PC-3 (cell line): ENCODE results near the gene MIEN1. TPM values are rescaled to one million over a fixed set of nuclear protein-coding genes. Genes with fewer than 3 reads are reported as not detected.
"Not testable (repeated sequence)": the region's sequence is repeated elsewhere in the genome, so short reads cannot be mapped to it uniquely, and the experiment has no call there.

Experiments used
- ATAC-seq: fragments of 200-7000 bp; cut with Tn5 transposase; 2 replicates; pipeline ENCODE4 v1.9.1; 2020; ENCODE audit warnings: mild to moderate bottlenecking, moderate library complexity
- BruUV-seq: library from RNA; stranded (reverse); fragments of 400-500 nt; replicated peaks from 2 replicates; lab custom pipeline; 2021; lab: Mats Ljungman, UMichigan
- CTCF ChIA-PET: fragments of 300-600 bp; sonication (Branson Sonifier 250); formaldehyde crosslinking; loops from one replicate; lab custom pipeline; 2022; ENCODE audit warnings: antibody characterized with exemption; lab: Charles Lee
- POLR2A ChIA-PET: fragments of 300-600 bp; sonication (Branson Sonifier 250); formaldehyde crosslinking; loops from one replicate; lab custom pipeline; 2022; ENCODE audit warnings: antibody characterized with exemption; ENCODE audit not compliant: unreplicated experiment; lab: Charles Lee
- DNase-seq: peaks from one replicate; pipeline ENCODE4 v3.0.0-alpha.2; 2015
- H2AFZ ChIP-seq: fragments of 300-600 bp; sonication (generic); 2 replicates; pipeline ENCODE4 v1.6.0; 2016; ENCODE audit warnings: antibody characterized with exemption, low read length
- H3F3A ChIP-seq: fragments of 300-600 bp; sonication (generic); one replicate; pipeline ENCODE4 v1.6.0; 2017; ENCODE audit warnings: antibody characterized with exemption, low read length, control low read depth, mild to moderate bottlenecking; ENCODE audit not compliant: unreplicated experiment
- H3K27ac ChIP-seq: fragments of 300-600 bp; sonication (generic); 2 replicates; pipeline ENCODE4 v1.5.1; 2016; ENCODE audit warnings: mild to moderate bottlenecking, low read length
- H3K27me3 ChIP-seq: fragments of 300-600 bp; sonication (generic); 2 replicates; pipeline ENCODE4 v1.6.1; 2016; ENCODE audit warnings: low read length, mixed read lengths
- H3K36me3 ChIP-seq: fragments of 300-600 bp; sonication (generic); 2 replicates; pipeline ENCODE4 v1.6.1; 2016; ENCODE audit warnings: low read depth, mixed run types, low read length, mixed read lengths
- H3K4me1 ChIP-seq: fragments of 300-600 bp; sonication (generic); 2 replicates; pipeline ENCODE4 v1.5.1; 2016; ENCODE audit warnings: low read length; ENCODE audit not compliant: insufficient read depth
- H3K4me2 ChIP-seq: fragments of 300-600 bp; sonication (generic); 2 replicates; pipeline ENCODE4 v1.6.0; 2016; ENCODE audit warnings: low read length
- H3K4me3 ChIP-seq: fragments of 300-600 bp; sonication (generic); 2 replicates; pipeline ENCODE4 v1.5.1; 2016; ENCODE audit warnings: mild to moderate bottlenecking, low read length, mixed read lengths
- H3K79me2 ChIP-seq: fragments of 300-600 bp; sonication (generic); 2 replicates; pipeline ENCODE4 v1.6.1; 2017; ENCODE audit warnings: low read length, mixed read lengths
- H3K9ac ChIP-seq: fragments of 300-600 bp; sonication (generic); 2 replicates; pipeline ENCODE4 v1.6.0; 2016; ENCODE audit warnings: mild to moderate bottlenecking, low read length
- H3K9me2 ChIP-seq: fragments of 300-600 bp; sonication (generic); replicated peaks from 2 replicates; pipeline ENCODE4 v1.6.1; 2016; ENCODE audit warnings: mixed run types, low read length, mixed read lengths
- H3K9me3 ChIP-seq: fragments of 300-600 bp; sonication (generic); 2 replicates; pipeline ENCODE4 v1.6.1; 2016; ENCODE audit warnings: low read length, mixed read lengths
- H4K20me1 ChIP-seq: fragments of 300-600 bp; sonication (generic); 2 replicates; pipeline ENCODE4 v1.6.1; 2016; ENCODE audit warnings: low read length, mixed read lengths
- CTCF ChIP-seq: fragments of 300-600 bp; sonication (generic); conservative IDR thresholded peaks from 2 replicates; pipeline ENCODE4 v1.5.1; 2017; ENCODE audit warnings: antibody characterized with exemption, low read depth, mild to moderate bottlenecking, low read length
- EZH2 ChIP-seq: fragments of 300-600 bp; sonication (generic); IDR thresholded peaks from one replicate; pipeline ENCODE4 v1.6.1; 2017; ENCODE audit warnings: antibody characterized with exemption, mild to moderate bottlenecking, low read length; ENCODE audit not compliant: unreplicated experiment
- EZH2phosphoT487 ChIP-seq: fragments of 300-600 bp; sonication (generic); IDR thresholded peaks from 2 replicates; pipeline ENCODE4 v1.6.1; 2018; ENCODE audit warnings: mild to moderate bottlenecking, antibody characterized with exemption, low read length, borderline replicate concordance
- intact Hi-C: fragments of 100-400 bp; cut with micrococcal nuclease; formaldehyde crosslinking; loops from 2 replicates; pipeline ENCODE4 v1.9.0; 2023
- total RNA-seq: library from RNA; depleted of rRNA; stranded (reverse); fragments of >200 nt; gene quantifications from 2 replicates; pipeline ENCODE4 v1.2.3, GENCODE V29; 2014

The MIEN1 gene
- total RNA-seq, 1 experiment from 2014 or later: 52.0 TPM

GRCh38 chr17:39699818-39700147 is 30.5 kb downstream of the MIEN1 start, which contains the start of gene ERBB2:
ERBB2 (plus strand) TSS chr17:39700064; CDS start chr17:39700239, 175 bp downstream.
- Histone ChIP-seq H3K4me1 (peaks cover 39% of the 10 kb centered on the region), H3K79me2 (peaks cover 51% of the 10 kb centered on the region), H3K9me2 (no peaks in the 10 kb centered on the region), H3K27me3 (no peaks in the 10 kb centered on the region), H4K20me1 (no peaks in the 10 kb centered on the region), H3F3A (no peaks in the 10 kb centered on the region), H3K36me3 (no peaks in the 10 kb centered on the region), H3K4me2 (peak within 1 kb of the TSS; percentile 84), H3K9ac (peak within 1 kb of the TSS; percentile 82), H3K4me3 (peak within 1 kb of the TSS; percentile 88), H3K9me3 (no peaks in the 10 kb centered on the region), H3K27ac (peak within 1 kb of the TSS; percentile 92), H2AFZ (peak within 1 kb of the TSS; percentile 57)
- no TSS peak for BruUV-seq
- intact Hi-C loops: no loop called here
- peak; percentile 71 for DNase-seq
- ChIA-PET POLR2A (no interaction called here), CTCF (interaction anchor here (0.5 to 1.4 kb wide), 4 partner anchors 19 to 471 kb away, joined by 3 to 5 read pairs (median 4); partner anchors contain the start of gene TCAP)
- no peak for TF ChIP-seq EZH2
- ATAC-seq: peak; percentile 80

GRCh38 chr17:39699157-39699817 is 31.0 kb downstream of the MIEN1 start:
- H3K27ac ChIP-seq, H3K27me3 ChIP-seq, H3K9me2 ChIP-seq, DNase-seq, H4K20me1 ChIP-seq, intact Hi-C loops, H3K9me3 ChIP-seq, POLR2A ChIA-PET, H3K36me3 ChIP-seq, ATAC-seq, H3F3A ChIP-seq: not testable (repeated sequence)
- CTCF ChIA-PET: interaction anchor here (1.4 kb wide), 1 partner anchor 34 kb away, joined by 3 read pairs; the partner anchor contains the start of gene TCAP
- BruUV-seq: TSS peak; percentile 69
- Histone ChIP-seq H3K4me3 (peak overlapping the region; percentile 88), H3K79me2 (peaks cover 46% of the 10 kb centered on the region), H3K4me2 (peak overlapping the region; percentile 84), H3K9ac (peak overlapping the region; percentile 82), H3K4me1 (peaks cover 34% of the 10 kb centered on the region), H2AFZ (peak overlapping the region; percentile 57)

DNA sequence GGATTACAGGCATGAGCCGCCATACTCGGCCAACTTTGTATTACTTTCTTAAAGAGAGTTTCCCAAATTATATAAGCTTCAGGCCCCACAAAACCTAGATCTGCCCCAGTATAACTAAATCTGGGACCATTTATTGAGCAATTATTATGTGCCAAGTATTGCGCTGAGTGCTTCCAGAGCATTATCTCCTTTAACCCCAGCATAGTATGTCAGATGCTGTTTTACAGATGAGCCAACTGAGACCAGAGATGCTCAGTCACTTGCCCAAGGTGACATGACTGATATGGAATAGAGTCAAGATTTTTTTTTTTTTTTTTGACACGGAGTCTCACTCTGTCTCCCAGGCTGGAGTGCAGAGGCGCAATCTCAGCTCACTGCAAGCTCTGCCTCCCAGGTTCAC is 32.4 kb downstream of the MIEN1 start:
- ATAC-seq (no peak), DNase-seq (no peak)
- Histone ChIP-seq H3K79me2 (peaks cover 37% of the 10 kb centered on the region), H2AFZ (no peak overlapping the region), H4K20me1 (no peaks in the 10 kb centered on the region), H3K27me3 (no peaks in the 10 kb centered on the region), H3K9me3 (no peaks in the 10 kb centered on the region), H3K27ac (no peak overlapping the region), H3K9me2 (no peaks in the 10 kb centered on the region), H3K4me1 (peaks cover 23% of the 10 kb centered on the region), H3F3A (no peaks in the 10 kb centered on the region), H3K4me2 (no peak overlapping the region), H3K9ac (no peak overlapping the region), H3K36me3 (no peaks in the 10 kb centered on the region), H3K4me3 (no peak overlapping the region)
- intact Hi-C loops: no loop called here
- BruUV-seq: no TSS peak
- POLR2A ChIA-PET: no interaction called here
- TF ChIP-seq EZH2phosphoT487: no peak
- no peak for TF ChIP-seq EZH2
- TF ChIP-seq CTCF: no peak
- CTCF ChIA-PET: no interaction called here
